Dermis microvascular lymphatic vessel endothelial cell (primary cell): ENCODE data around the gene ZMYND10. TPM values are rescaled to one million over a fixed set of nuclear protein-coding genes. Genes with fewer than 3 reads are reported as not detected.
A peak's percentile ranks its signal among the peaks of the same experiment; 100 is the strongest.

Experiments used
- DNase-seq, 2 donors: peaks; one replicate each; pipeline versions ENCODE4 v3.0.0 to v3.0.0-alpha.2; 2010; ENCODE audit warnings: low read depth in 2 of 2
- total RNA-seq: library from RNA; depleted of rRNA; stranded (reverse); fragments of >200 nt; gene quantifications from 2 replicates; pipeline ENCODE4 v1.2.1, GENCODE V29; 2014

The ZMYND10 gene
- total RNA-seq, 1 donor from 2014 or later: under 0.01 TPM

GRCh38 chr3:50371133-50371685 is 25.7 kb upstream of the ZMYND10 start:
- DNase-seq: no peak

GRCh38 chr3:50370594-50370993 is 25.1 kb upstream of the ZMYND10 start:
- peak; percentile 46 to 54 for DNase-seq

GRCh38 chr3:50369012-50369670 is 23.6 kb upstream of the ZMYND10 start:
- DNase-seq: no peak

GRCh38 chr3:50365842-50366220 is 20.3 kb upstream of the ZMYND10 start:
- DNase-seq: no peak

- DNase-seq: peak in 1 of 2 donors; percentile 68
These were observed 19.7 kb upstream of the ZMYND10 start for GRCh38 chr3:50365080-50365841.

- DNase-seq: no peak
These were observed 19.1 kb upstream of the ZMYND10 start for GRCh38 chr3:50364573-50365079.

GRCh38 chr3:50359760-50360110 is 14.2 kb upstream of the ZMYND10 start:
- no peak for DNase-seq

GRCh38 chr3:50358911-50359759 is 13.6 kb upstream of the ZMYND10 start, which contains the start of gene TMEM115:
Gene TMEM115, minus strand, starts transcription at chr3:50359521. Its CDS starts 458 bp downstream, at chr3:50359063.
- peak; percentile 97 to 99 for DNase-seq

GRCh38 chr3:50358355-50358910 is 12.9 kb upstream of the ZMYND10 start:
- no peak for DNase-seq

- DNase-seq: no peak
These were observed 11.9 kb upstream of the ZMYND10 start for GRCh38 chr3:50357481-50357880.

- DNase-seq: peak in 1 of 2 donors; percentile 19
These were observed 11.0 kb upstream of the ZMYND10 start for GRCh38 chr3:50356553-50356952.

- DNase-seq: no peak
These were observed 10.5 kb upstream of the ZMYND10 start for GRCh38 chr3:50355829-50356552.

- DNase-seq: no peak
These were observed 9.3 kb upstream of the ZMYND10 start for GRCh38 chr3:50354850-50355249.

GRCh38 chr3:50354186-50354764 is 8.7 kb upstream of the ZMYND10 start:
- no peak for DNase-seq

GRCh38 chr3:50353245-50354004 is 7.9 kb upstream of the ZMYND10 start:
- no peak for DNase-seq

GRCh38 chr3:50352781-50353180 is 7.2 kb upstream of the ZMYND10 start:
- DNase-seq: peak in 1 of 2 donors; percentile 19

GRCh38 chr3:50351323-50351697 is 5.8 kb upstream of the ZMYND10 start:
- no peak for DNase-seq

- peak; percentile 86 to 96 for DNase-seq
These were observed 5.2 kb upstream of the ZMYND10 start, which contains the start of the genes CYB561D2 and NPRL2 for GRCh38 chr3:50350527-50351322. Gene CYB561D2, plus strand, starts transcription at chr3:50350862. Its CDS starts 572 bp downstream, at chr3:50351434. Gene NPRL2, minus strand, starts transcription at chr3:50350775. Its CDS starts 123 bp downstream, at chr3:50350652.

GRCh38 chr3:50350213-50350526 is 4.6 kb upstream of the ZMYND10 start:
- DNase-seq: no peak
